Upper lobe of right lung (tissue), 1 donor: ENCODE measurements around the gene TBCB. TPM values are rescaled to one million over a fixed set of nuclear protein-coding genes. Genes with fewer than 3 reads are reported as not detected.

Experiments
- ATAC-seq: fragments of 200-7000 bp; cut with Tn5 transposase; one replicate; pipeline ENCODE4 v1.9.1; 2020; ENCODE audit warnings: mild to moderate bottlenecking, moderate library complexity
- DNase-seq: peaks from one replicate; pipeline ENCODE4 v3.0.0-alpha.2; 2020
- H3K27ac ChIP-seq: fragments of 200-600 bp; one replicate; pipeline ENCODE4 v1.8.0; 2022
- H3K27me3 ChIP-seq: fragments of 200-600 bp; one replicate; pipeline ENCODE4 v1.8.0; 2022; ENCODE audit warnings: mild to moderate bottlenecking
- H3K36me3 ChIP-seq: fragments of 200-600 bp; one replicate; pipeline ENCODE4 v1.8.0; 2022
- H3K4me1 ChIP-seq: fragments of 200-600 bp; one replicate; pipeline ENCODE4 v1.8.0; 2022
- H3K4me3 ChIP-seq: fragments of 200-600 bp; one replicate; pipeline ENCODE4 v1.8.0; 2022; ENCODE audit warnings: mild to moderate bottlenecking
- H3K9me3 ChIP-seq: fragments of 200-600 bp; one replicate; pipeline ENCODE4 v1.8.0; 2022
- intact Hi-C: fragments of 100-400 bp; cut with DNase I; formaldehyde crosslinking; loops from one replicate; pipeline ENCODE4 v1.11.0; 2022
- total RNA-seq: library from RNA; stranded (reverse); fragmentation: NEBNext Ultra II Directional; extraction: Animal tissue kit (Norgen Biotek cat#: 25700); gene quantifications from one replicate; pipeline ENCODE4 v1.2.1, GENCODE V29; 2021
- TF ChIP-seq, protein P1 (sequence below): fragments of 200-600 bp; IDR thresholded peaks from one replicate; pipeline ENCODE4 v1.8.0; 2022; ENCODE audit warnings: antibody characterized with exemption
- donor health status: DM: no; HTN: yes; CAD: no; lungs with severe emphysema.

TBCB gene
- total RNA-seq, 1 donor from 2014 or later, result 82.2 TPM

DNA sequence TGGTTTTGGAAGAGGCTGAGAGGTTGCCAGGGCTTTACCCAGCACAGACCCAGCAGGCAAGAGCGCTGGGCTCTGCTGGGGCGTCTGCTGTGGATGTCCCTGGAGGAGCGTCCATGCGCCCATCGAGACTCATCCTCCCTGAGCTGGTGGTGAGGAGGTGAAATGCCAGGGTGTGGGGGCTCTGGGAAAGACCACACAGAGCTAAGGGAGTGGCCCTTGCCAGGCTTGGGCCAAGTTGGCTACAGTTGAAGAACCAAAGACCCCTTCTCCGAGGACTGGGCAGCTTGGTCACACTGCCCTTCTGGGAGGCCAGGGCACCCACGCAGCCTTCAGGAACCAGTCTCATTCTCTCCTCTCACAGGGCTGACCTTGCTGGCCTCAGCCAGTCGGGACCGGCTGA is 28.9 kb upstream of the TBCB start:
- no peaks in the 10 kb centered on the region for H3K9me3 ChIP-seq
- H3K4me3 ChIP-seq, result no peak overlapping the region
- ATAC-seq (no peak), DNase-seq (no peak)
- TF ChIP-seq, protein P1, sequence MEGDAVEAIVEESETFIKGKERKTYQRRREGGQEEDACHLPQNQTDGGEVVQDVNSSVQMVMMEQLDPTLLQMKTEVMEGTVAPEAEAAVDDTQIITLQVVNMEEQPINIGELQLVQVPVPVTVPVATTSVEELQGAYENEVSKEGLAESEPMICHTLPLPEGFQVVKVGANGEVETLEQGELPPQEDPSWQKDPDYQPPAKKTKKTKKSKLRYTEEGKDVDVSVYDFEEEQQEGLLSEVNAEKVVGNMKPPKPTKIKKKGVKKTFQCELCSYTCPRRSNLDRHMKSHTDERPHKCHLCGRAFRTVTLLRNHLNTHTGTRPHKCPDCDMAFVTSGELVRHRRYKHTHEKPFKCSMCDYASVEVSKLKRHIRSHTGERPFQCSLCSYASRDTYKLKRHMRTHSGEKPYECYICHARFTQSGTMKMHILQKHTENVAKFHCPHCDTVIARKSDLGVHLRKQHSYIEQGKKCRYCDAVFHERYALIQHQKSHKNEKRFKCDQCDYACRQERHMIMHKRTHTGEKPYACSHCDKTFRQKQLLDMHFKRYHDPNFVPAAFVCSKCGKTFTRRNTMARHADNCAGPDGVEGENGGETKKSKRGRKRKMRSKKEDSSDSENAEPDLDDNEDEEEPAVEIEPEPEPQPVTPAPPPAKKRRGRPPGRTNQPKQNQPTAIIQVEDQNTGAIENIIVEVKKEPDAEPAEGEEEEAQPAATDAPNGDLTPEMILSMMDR, result no peak
- no peaks in the 10 kb centered on the region for H3K36me3 ChIP-seq
- H3K27ac ChIP-seq, result no peak overlapping the region
- no peaks in the 10 kb centered on the region for H3K4me1 ChIP-seq
- H3K27me3 ChIP-seq, result no peaks in the 10 kb centered on the region
- intact Hi-C loops, result no loop called here

DNA sequence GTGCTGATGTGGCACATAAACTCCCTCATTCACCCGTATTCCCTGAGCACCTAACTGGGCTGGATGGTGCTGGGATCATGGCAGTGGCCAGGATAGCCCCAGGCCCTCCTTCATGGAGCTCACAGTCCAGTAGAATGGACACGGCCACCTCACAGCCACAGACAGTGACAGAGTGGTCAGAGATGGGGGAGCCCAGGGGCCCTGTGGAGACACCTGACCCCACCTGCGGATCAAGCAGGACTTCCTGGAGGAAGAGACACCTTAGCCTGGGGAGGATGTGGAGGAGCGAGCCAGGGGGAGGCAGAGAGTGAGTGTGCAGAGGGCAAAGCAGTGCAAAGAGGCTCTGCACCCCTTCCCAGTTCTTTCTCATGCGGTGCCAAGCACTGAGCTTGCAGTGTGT is 25.4 kb upstream of the TBCB start:
- Histone ChIP-seq H3K36me3 (no peaks in the 10 kb centered on the region), H3K27ac (no peak overlapping the region), H3K9me3 (no peaks in the 10 kb centered on the region), H3K4me3 (no peak overlapping the region), H3K4me1 (no peaks in the 10 kb centered on the region), H3K27me3 (no peaks in the 10 kb centered on the region)
- TF ChIP-seq, protein P1, result no peak
- intact Hi-C loops, result no loop called here
- no peak for ATAC-seq
- DNase-seq, result no peak

DNA sequence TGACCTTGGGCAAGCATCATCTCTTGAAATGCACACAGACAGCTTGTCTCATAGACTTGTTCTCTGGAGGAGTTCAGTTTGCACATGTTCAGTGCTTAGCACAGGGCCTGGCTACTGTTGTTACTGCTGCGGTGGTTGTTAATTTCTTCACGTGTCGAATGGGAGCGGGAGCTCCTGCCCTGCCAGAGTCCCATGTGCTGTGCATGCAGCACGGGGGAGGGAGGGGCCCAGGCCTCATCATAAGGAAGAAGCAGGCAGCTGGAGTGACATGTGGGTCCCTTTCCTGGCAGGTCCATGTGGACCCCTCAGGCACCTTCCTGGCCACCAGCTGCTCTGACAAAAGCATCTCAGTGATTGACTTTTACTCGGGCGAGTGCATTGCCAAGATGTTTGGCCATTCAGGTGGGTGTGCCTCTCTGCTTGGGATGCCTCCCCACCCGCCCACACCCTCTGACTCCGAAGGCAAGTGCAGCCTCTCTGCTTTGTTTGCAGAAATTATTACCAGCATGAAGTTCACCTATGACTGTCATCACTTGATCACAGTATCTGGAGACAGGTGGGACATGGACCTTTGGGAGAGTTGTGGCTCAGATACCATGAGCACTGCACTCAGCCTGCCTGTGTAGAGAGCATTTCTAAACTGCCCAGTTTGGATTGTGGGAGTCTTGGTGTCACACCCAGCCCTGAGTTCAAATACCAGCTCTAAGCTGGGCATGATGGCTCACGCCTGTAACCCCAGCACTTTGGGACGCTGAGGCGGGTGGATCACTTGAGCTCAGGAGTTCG is 24.2 kb upstream of the TBCB start:
- intact Hi-C loops, result no loop called here

DNA sequence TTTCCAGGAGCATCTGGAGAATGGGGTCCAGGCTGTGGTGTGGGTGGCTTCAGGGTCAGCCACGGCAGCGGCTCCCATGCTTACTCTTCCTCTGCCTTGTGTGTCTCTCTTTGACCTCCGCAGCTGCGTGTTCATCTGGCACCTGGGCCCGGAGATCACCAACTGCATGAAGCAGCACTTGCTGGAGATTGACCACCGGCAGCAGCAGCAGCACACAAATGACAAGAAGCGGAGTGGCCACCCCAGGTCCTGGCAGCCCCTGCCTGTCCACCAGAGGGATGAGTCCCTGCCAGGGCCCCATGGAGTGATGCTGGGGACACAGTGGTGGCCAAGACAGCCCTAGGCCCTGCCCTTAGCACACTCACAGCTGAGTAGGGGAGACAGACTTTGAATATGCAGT is 22.7 kb upstream of the TBCB start:
- intact Hi-C loops, result no loop called here
- ATAC-seq, result no peak
- no peaks in the 10 kb centered on the region for H3K9me3 ChIP-seq
- H3K27me3 ChIP-seq, result no peaks in the 10 kb centered on the region
- H3K36me3 ChIP-seq, result no peaks in the 10 kb centered on the region
- no peak overlapping the region for H3K27ac ChIP-seq
- no peak for DNase-seq
- no peak overlapping the region for H3K4me3 ChIP-seq
- H3K4me1 ChIP-seq, result no peaks in the 10 kb centered on the region
- TF ChIP-seq, protein P1, result no peak

More for the DNA sequence above, 24.2 kb upstream of the TBCB start:
- no peak for ATAC-seq
- Histone ChIP-seq H3K4me3 (no peak overlapping the region), H3K36me3 (no peaks in the 10 kb centered on the region), H3K4me1 (no peaks in the 10 kb centered on the region), H3K27ac (no peak overlapping the region), H3K9me3 (no peaks in the 10 kb centered on the region), H3K27me3 (no peaks in the 10 kb centered on the region)
- no peak for DNase-seq
- TF ChIP-seq, protein P1, result no peak

DNA sequence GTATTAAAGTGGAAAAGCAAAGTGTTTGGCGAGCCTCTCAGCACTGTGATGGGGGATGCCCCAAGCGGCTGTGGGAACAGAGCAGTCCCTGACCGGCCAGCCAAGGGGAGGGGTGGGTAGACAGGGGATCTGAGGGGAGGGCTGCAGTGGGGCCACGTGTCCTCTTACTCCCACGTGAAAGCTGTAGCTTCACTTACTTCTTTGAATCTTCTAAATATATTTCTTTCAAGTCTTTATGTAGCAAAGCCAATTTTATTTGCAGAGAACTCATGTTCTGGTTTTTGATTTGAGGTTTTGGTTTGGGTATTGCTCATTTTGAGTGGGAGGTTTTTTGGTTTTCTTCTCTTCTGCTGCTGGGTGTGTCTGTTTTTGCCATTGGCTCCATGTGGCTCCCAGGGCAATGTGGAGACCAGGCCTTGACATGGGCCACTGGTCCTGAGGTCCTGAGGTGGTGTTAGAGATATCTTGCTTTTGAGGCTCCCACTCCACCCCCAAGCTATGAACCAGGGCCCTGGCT is 22.1 kb upstream of the TBCB start:
- no peak overlapping the region for H3K27ac ChIP-seq
- intact Hi-C loops, result no loop called here
- TF ChIP-seq, protein P1, result no peak
- H3K36me3 ChIP-seq, result no peaks in the 10 kb centered on the region
- no peaks in the 10 kb centered on the region for H3K27me3 ChIP-seq
- H3K9me3 ChIP-seq, result no peaks in the 10 kb centered on the region
- ATAC-seq (no peak), DNase-seq (no peak)
- no peak overlapping the region for H3K4me3 ChIP-seq
- no peaks in the 10 kb centered on the region for H3K4me1 ChIP-seq
